Measurements from ENCODE around the gene SIRPA.

- no peak for TF ChIP-seq ZNF274 (IDR thresholded peaks at IDR 0.05; ENCODE audit: low read depth, low read length)
- TF ChIP-seq YY1 (IDR thresholded peaks at IDR 0.05; ENCODE audit: insufficient read depth, insufficient read length): no peak
Observed at GRCh38 chr20:1855690-1856089, 39.5 kb upstream of the SIRPA start.

All from NT2/D1 (cell line).